ENCODE results near the gene C19orf81. TPM values are rescaled to one million over a fixed set of nuclear protein-coding genes. Genes with fewer than 3 reads are reported as not detected.

The C19orf81 gene
- total RNA-seq, 3 donors from 2014 or later = not detected

GRCh38 chr19:50697414-50698124 is 48.3 kb downstream of the C19orf81 start:
- Histone ChIP-seq H3K4me1 (no peaks in the 10 kb centered on the region), H3K27ac (no peak overlapping the region), H3K4me3 (no peak overlapping the region), H3K27me3 (peaks cover 11 to 58% of the 10 kb centered on the region in 2 donors), H3K9me3 (no peaks in the 10 kb centered on the region), H3K36me3 (no peaks in the 10 kb centered on the region)
- DNase-seq (ENCODE audit: low spot score in 2 of 2) = no peak
- no peak for TF ChIP-seq POLR2AphosphoS5 (IDR thresholded peaks at IDR 0.05)
- TF ChIP-seq, protein P1, sequence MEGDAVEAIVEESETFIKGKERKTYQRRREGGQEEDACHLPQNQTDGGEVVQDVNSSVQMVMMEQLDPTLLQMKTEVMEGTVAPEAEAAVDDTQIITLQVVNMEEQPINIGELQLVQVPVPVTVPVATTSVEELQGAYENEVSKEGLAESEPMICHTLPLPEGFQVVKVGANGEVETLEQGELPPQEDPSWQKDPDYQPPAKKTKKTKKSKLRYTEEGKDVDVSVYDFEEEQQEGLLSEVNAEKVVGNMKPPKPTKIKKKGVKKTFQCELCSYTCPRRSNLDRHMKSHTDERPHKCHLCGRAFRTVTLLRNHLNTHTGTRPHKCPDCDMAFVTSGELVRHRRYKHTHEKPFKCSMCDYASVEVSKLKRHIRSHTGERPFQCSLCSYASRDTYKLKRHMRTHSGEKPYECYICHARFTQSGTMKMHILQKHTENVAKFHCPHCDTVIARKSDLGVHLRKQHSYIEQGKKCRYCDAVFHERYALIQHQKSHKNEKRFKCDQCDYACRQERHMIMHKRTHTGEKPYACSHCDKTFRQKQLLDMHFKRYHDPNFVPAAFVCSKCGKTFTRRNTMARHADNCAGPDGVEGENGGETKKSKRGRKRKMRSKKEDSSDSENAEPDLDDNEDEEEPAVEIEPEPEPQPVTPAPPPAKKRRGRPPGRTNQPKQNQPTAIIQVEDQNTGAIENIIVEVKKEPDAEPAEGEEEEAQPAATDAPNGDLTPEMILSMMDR (IDR thresholded peaks at IDR 0.05) = no peak
- intact Hi-C loops (cut with DNase I; ENCODE audit: low total_unique reads) = no loop called here

DNA sequence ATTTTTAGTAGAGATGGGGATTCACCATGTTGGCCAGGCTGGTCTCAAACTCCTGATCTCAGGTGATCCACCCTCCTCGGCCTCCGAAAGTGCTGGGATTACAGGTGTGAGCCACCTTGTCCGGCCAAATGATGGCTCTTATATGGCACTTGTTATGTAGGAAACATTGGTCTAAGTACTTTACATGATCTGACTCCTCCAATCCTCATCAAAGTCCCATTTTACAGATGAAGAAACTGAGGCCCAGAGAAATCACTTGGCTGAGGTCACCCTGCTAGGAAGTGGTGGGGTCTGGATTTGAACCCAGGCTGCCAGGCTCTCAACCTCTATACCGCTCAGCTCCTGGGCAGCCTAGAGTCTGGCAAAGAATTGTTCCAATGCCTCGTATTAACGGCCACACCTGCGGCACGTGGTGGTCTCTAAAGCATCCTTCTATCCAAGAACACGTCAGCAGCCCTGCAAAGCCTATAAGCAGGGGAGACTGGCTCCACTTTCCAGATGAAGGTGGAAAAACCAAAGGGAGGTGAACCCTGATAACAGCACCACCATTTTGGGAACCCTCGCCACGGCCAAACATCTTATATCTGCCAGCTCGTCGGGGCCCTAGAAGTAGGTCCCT is 52.2 kb downstream of the C19orf81 start:
- H3K9me3 ChIP-seq = no peaks in the 10 kb centered on the region
- H3K36me3 ChIP-seq = no peaks in the 10 kb centered on the region
- H3K27ac ChIP-seq = no peak overlapping the region
- peaks cover 2 to 43% of the 10 kb centered on the region in 2 donors for H3K27me3 ChIP-seq
- DNase-seq (ENCODE audit: low spot score in 2 of 2) = no peak
- H3K4me3 ChIP-seq = no peak overlapping the region
- intact Hi-C loops (cut with DNase I; ENCODE audit: low total_unique reads) = no loop called here
- H3K4me1 ChIP-seq = no peaks in the 10 kb centered on the region
- no peak for TF ChIP-seq POLR2AphosphoS5 (IDR thresholded peaks at IDR 0.05)
- TF ChIP-seq, protein P1 (IDR thresholded peaks at IDR 0.05) = no peak
- no peak for TF ChIP-seq POLR2A (IDR thresholded peaks at IDR 0.05)

DNA sequence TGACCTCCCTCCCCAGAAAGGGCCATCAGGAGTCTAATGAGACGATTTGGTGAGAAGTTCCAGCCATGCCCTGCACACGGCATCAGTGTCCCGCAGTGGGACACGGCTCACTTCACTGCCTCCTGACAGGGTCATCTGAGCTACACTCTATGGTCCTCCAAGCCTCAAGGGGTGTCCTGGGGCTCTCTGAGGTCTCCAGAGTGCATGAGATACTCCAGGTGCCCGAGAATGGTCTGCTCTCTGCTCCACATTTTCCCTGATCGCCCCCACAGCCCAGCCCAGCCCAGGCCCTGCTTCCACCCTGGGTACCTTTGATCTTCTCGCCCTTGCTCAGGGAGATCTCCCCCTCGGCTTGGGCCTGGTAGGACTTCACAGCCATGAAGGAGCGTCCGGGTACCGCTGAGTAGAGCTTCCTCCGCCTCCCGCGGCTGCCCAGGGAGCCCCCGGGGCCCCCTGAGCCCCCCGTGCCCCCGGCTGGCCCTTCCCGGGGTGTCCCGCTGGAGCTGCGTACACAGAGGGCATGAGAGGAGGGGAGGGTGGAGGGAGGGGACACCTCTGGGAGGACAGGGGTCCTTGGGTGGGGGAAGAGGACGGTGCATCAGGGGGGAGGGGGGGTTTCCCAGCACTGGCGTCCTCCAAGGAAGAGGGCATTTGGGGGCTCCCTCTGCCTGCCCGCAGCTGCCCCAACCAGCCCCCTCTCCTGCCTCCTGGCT is 53.1 kb downstream of the C19orf81 start:
- intact Hi-C loops (cut with DNase I; ENCODE audit: low total_unique reads) = no loop called here
- DNase-seq (ENCODE audit: low spot score in 2 of 2) = no peak
- no peaks in the 10 kb centered on the region for H3K4me1 ChIP-seq
- no peak overlapping the region for H3K27ac ChIP-seq
- TF ChIP-seq POLR2AphosphoS5 (IDR thresholded peaks at IDR 0.05) = no peak
- TF ChIP-seq POLR2A (IDR thresholded peaks at IDR 0.05) = no peak
- TF ChIP-seq, protein P1 (IDR thresholded peaks at IDR 0.05) = no peak
- H3K36me3 ChIP-seq = no peaks in the 10 kb centered on the region
- no peak overlapping the region for H3K4me3 ChIP-seq
- H3K9me3 ChIP-seq = no peaks in the 10 kb centered on the region
- H3K27me3 ChIP-seq = peaks cover 2 to 35% of the 10 kb centered on the region in 2 donors

- H3K36me3 ChIP-seq = no peaks in the 10 kb centered on the region
- intact Hi-C loops (cut with DNase I; ENCODE audit: low total_unique reads) = no loop called here
- H3K9me3 ChIP-seq = no peaks in the 10 kb centered on the region
- TF ChIP-seq POLR2AphosphoS5 (IDR thresholded peaks at IDR 0.05) (no peak), POLR2A (IDR thresholded peaks at IDR 0.05) (no peak)
- TF ChIP-seq, protein P1 (IDR thresholded peaks at IDR 0.05) = no peak
- peaks cover 2 to 33% of the 10 kb centered on the region in 2 donors for H3K27me3 ChIP-seq
- H3K4me1 ChIP-seq = no peaks in the 10 kb centered on the region
- no peak overlapping the region for H3K27ac ChIP-seq
- no peak overlapping the region for H3K4me3 ChIP-seq
- no peak for DNase-seq (ENCODE audit: low spot score in 2 of 2)
These were observed 53.9 kb downstream of the C19orf81 start for GRCh38 chr19:50702871-50703829.
